Tibial nerve (tissue), 3 donors: ENCODE data around the gene PUS10.

Source experiments
- CTCF ChIP-seq, 5 experiments: fragments of 200-600 bp in 3 of 5; fragments of 450-650 bp in 2 of 5; sonication (generic) in 3 of 5; IDR thresholded peaks; one replicate each; pipeline ENCODE4 v1.5.1; 2016 to 2019; ENCODE audit warnings: antibody characterized with exemption in 5 of 5, mild to moderate bottlenecking in 3 of 5, moderate library complexity in 2 of 5
- POLR2A ChIP-seq, 2 donors: fragments of 450-650 bp; IDR thresholded peaks; one replicate each; pipeline ENCODE4 v1.6.1; 2017; ENCODE audit warnings: antibody characterized with exemption in 2 of 2, mild to moderate bottlenecking in 2 of 2, moderate library complexity in 2 of 2

- TF ChIP-seq CTCF (IDR thresholded peaks at IDR 0.05), result no peak
- no peak for TF ChIP-seq POLR2A (IDR thresholded peaks at IDR 0.05)
Observed at GRCh38 chr2:61059382-61059781, 41.3 kb upstream of the PUS10 start.
